ENCODE results near the gene ABCG1.
"Not testable (repeated sequence)": the region's sequence is repeated elsewhere in the genome, so short reads cannot be mapped to it uniquely, and the experiment has no call there.

Gene ABCG1

GRCh38 chr21:42291751-42292562 is 73.0 kb downstream of the ABCG1 start:
- DNase-seq (ENCODE audit: low spot score), result no peak

DNA sequence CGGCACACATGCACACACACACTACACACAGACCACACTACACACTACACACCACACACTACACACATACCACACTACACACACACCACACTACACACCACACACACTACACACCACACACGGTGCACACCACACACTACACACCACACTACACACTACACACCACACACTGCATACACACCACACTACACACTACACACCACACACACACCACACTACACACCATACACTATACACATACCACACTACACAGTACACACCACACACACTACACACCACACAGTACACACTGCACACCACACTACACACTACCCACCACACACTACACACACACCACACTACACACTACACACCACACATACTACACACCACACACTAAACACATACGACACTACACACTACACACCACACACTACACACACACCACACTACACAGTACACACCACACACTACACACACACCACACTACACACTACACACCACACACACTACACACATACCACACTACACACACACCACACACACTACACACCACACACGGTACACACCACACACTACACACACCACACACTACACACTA is 73.7 kb downstream of the ABCG1 start:
- not testable (repeated sequence) for DNase-seq (ENCODE audit: low spot score)

GRCh38 chr21:42293649-42294272 is 74.8 kb downstream of the ABCG1 start:
- no peak for DNase-seq (ENCODE audit: low spot score)

DNA sequence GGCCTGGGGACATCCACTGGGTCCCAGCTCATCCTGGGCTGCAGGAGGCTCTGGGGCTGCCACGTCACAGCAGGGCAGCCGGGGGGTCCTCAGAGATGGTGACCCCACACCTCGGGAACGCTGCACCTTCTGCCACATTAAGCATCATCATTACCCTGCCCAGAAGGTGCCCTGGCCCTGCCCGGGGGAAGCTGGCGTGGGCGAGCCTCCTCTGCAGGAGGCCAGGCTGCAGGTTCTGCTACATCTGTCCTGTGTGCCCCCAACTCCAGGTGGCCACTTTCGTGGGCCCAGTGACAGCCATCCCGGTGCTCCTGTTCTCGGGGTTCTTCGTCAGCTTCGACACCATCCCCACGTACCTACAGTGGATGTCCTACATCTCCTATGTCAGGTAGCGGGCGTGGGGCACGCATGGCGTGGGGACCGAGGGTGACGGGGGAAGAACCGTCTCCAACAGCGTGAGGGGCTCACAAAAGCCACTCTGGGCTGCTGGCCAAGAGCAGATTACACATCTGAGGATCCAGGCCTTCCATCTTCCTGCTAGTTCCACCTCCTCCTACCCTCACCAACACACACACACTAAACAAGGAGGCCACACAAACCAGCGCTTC is 75.4 kb downstream of the ABCG1 start:
- DNase-seq (ENCODE audit: low spot score), result no peak

- no peak for DNase-seq (ENCODE audit: low spot score)
These were observed 76.9 kb downstream of the ABCG1 start for GRCh38 chr21:42295845-42296244.

DNA sequence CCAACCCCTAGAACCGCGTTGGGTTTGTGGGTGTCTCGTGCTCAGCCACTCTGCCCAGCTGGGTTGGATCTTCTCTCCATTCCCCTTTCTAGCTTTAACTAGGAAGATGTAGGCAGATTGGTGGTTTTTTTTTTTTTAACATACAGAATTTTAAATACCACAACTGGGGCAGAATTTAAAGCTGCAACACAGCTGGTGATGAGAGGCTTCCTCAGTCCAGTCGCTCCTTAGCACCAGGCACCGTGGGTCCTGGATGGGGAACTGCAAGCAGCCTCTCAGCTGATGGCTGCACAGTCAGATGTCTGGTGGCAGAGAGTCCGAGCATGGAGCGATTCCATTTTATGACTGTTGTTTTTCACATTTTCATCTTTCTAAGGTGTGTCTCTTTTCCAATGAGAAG is 77.6 kb downstream of the ABCG1 start:
- DNase-seq (ENCODE audit: low spot score), result no peak

GRCh38 chr21:42297377-42297776 is 78.4 kb downstream of the ABCG1 start:
- no peak for DNase-seq (ENCODE audit: low spot score)

- DNase-seq (ENCODE audit: low spot score), result no peak
These were observed 79.3 kb downstream of the ABCG1 start for GRCh38 chr21:42298237-42298636.

GRCh38 chr21:42298657-42299056 is 79.7 kb downstream of the ABCG1 start:
- DNase-seq (ENCODE audit: low spot score), result no peak

DNA sequence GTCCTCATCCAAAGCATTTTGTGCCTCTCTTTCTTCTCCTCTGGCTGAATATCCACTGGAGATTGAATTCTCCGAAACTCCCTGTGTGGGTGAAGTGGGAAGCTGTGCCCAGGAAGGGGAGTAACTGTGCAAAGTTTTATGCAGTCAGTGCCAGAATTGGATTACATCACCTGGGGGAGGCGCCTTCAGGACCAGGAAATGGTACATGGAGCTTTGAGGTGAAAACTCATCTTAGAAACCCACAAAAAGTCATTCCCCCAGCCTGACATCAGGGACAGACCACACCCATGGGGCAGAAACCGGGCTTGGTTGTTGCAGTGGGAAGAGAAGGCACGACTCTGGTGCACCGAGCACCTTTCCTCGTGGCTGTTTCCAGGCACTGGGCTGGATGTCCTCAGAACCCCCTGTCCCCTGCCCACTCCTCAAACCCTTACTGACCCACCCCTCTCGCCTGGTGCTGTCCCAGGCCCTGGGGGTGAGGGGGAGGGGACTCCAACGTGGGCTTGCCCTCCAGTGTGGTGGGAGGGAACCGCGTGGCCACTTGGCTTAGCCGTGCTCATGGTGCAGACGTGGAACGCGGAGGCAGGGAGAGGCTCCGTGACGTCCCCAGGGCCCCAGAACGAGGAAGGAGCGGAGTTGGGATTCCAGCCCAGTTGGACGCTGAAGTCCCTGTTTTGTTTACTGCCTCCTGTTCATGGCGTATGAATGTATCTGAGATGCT is 80.5 kb downstream of the ABCG1 start:
- DNase-seq (ENCODE audit: low spot score), result no peak

DNA sequence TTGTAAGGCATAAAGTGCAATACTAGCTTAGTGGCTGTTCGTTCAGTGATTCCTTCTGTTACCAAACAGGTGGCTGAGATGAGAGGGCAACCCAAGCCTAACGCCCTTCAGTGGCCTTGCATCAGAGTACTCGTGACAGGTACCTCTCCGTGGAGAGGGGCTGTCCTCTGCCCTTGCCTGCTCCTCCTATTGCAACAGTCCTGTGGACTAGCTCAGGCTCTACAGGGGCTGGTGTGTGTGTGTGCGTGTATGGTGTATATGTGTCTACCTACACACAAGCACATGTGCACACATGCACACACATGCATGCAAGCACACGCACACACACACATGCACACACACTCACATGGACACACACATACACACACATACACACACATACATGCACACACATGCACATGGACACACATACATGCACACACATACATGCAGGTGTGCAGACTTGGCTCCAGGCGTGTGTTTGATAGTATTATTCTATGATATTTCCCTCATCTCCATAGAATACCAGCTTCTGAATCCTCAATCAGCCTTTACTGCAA is 81.2 kb downstream of the ABCG1 start:
- DNase-seq (ENCODE audit: low spot score), result no peak

GRCh38 chr21:42300956-42301355 is 82.0 kb downstream of the ABCG1 start:
- DNase-seq (ENCODE audit: low spot score), result no peak

DNA sequence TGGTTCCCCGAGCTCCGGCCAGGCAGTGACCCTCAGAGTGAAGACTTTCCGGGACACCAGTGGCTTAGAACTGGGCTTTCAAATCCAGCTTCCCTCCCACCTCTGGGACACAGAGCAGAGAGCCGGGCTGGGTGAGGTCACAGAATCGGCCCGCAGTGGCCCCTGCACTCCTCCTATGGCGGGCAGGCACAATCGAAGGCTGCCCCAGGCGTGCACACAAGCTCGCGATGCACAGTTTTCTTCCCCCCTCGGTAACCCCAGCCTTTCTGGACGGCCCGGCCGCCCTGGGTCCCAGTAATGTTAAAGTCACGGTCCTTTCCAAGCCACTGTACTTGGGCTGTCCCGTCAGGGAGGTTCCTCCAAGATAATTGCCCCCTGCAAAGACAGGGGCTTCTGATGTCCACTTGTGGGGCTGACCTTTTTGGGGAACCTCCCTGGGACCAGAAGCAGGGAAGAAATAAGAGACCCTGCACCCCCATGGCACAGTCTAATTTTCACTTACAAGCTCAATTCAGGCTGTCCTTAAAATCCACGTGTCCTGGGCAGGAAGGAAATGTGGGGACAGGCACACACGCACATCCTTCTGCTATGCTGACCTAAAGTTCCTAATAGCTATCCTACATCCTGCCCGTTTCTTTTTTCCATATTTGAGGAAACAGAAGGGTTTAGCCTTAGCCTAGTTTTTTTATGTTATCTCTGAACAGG is 82.6 kb downstream of the ABCG1 start:
- no peak for DNase-seq (ENCODE audit: low spot score)

GRCh38 chr21:42302076-42302650 is 83.2 kb downstream of the ABCG1 start:
- DNase-seq (ENCODE audit: low spot score), result no peak

DNA sequence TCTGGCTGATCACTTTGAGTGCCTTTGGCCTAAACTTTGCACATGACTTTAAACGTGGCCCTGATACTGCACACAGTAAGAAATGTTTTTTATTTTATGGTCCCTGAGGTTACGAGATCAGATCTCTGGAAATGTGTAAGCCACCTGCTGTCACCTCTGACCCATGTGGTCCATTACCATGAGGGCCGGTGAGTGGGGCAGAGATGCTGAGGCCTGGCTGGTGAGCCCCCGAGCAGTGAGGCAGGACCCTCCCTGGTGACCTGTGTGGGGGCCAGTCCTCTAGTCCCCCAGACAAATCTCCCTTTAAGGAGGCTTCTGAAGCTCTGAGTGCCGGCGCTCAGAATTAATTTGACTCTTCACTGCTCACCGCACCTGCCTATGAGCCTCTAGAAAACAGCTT is 83.9 kb downstream of the ABCG1 start:
- DNase-seq (ENCODE audit: low spot score), result no peak

GRCh38 chr21:42303443-42303842 is 84.5 kb downstream of the ABCG1 start:
- DNase-seq (ENCODE audit: low spot score), result no peak

- no peak for DNase-seq (ENCODE audit: low spot score)
These were observed 85.9 kb downstream of the ABCG1 start for GRCh38 chr21:42304556-42305454.

DNA sequence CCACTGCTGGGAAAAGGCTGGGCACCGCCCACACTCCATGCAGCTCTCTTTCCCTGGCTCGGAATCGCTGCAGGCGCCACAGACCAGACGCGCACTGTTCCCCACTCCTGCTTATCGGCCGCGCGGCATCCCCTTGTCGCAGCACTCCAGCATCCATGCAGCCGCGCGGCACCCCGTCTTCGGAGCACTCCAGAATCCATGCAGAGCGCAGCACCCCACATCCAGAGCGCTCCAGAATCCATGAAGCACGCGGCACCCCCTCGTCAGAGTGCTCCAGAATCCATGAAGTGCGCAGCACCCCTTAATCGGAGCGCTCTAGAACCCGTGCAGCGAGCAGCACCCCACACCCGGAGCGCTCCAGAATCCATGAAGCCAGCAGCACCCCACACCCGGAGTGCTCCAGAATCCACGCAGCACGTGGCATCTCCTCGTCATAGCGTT is 86.8 kb downstream of the ABCG1 start:
- DNase-seq (ENCODE audit: low spot score), result no peak

- DNase-seq (ENCODE audit: low spot score), result no peak
These were observed 87.6 kb downstream of the ABCG1 start for GRCh38 chr21:42306366-42307035.
